ENCODE results near the gene HMCN1.

HMCN1 gene

DNA sequence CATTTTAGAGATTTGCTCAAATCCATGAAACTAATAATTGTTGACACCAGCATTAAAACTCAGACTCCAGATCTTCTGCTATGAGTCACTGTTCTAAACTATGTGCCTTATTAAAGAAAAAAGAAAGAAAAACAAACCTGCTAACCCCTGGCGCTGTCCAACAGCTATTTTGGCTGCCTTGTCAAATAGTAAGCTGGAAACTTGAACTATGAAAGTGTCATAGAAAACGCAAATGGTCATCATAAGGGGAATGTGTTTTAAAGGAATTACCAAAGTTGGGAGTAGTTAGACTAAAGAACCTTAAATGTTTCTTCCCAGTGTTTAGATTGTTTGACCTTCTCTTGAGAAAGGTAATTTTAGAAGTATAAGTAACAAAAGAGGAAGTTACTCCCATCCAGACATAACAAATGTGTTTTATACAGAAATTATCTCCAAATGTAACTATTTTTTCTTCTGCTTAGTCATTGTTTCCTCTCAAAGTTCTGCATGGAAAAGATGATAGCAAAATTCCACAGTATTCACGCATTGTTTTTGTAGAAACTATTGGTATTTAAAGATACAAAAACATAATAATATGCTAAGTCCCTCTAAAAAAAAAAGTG, 368.5 kb downstream of the HMCN1 start:
- no peak for DNase-seq (ENCODE audit: low read depth, low spot score)
- TF ChIP-seq ZNF274 (IDR thresholded peaks at IDR 0.05; ENCODE audit: low read depth, low read length) (no peak), SUZ12 (IDR thresholded peaks at IDR 0.05; ENCODE audit: extremely low read depth, insufficient read depth, insufficient read length) (no peak), YY1 (IDR thresholded peaks at IDR 0.05; ENCODE audit: insufficient read depth, insufficient read length) (no peak)
- H3K9me3 ChIP-seq (ENCODE audit: insufficient read depth, low read length), result no peaks in the 10 kb centered on the region
- H3K4me1 ChIP-seq (ENCODE audit: insufficient read depth, insufficient read length), result no peaks in the 10 kb centered on the region
- no peak overlapping the region for H3K9ac ChIP-seq (ENCODE audit: insufficient read length, low read depth)
- H3K36me3 ChIP-seq (ENCODE audit: insufficient read depth, insufficient read length, low read length), result no peaks in the 10 kb centered on the region
- no peak overlapping the region for H3K4me3 ChIP-seq (ENCODE audit: insufficient read length, low read depth)
- no peaks in the 10 kb centered on the region for H3K27me3 ChIP-seq (ENCODE audit: insufficient read depth, insufficient read length)

GRCh38 chr1:186104459-186104858, 370.3 kb downstream of the HMCN1 start:
- H3K27me3 ChIP-seq (ENCODE audit: insufficient read depth, insufficient read length), result no peaks in the 10 kb centered on the region
- no peaks in the 10 kb centered on the region for H3K36me3 ChIP-seq (ENCODE audit: insufficient read depth, insufficient read length, low read length)
- no peak overlapping the region for H3K4me3 ChIP-seq (ENCODE audit: insufficient read length, low read depth)
- no peak for DNase-seq (ENCODE audit: low read depth, low spot score)
- no peaks in the 10 kb centered on the region for H3K4me1 ChIP-seq (ENCODE audit: insufficient read depth, insufficient read length)
- TF ChIP-seq YY1 (IDR thresholded peaks at IDR 0.05; ENCODE audit: insufficient read depth, insufficient read length) (no peak), SUZ12 (IDR thresholded peaks at IDR 0.05; ENCODE audit: extremely low read depth, insufficient read depth, insufficient read length) (no peak), ZNF274 (IDR thresholded peaks at IDR 0.05; ENCODE audit: low read depth, low read length) (no peak)
- no peaks in the 10 kb centered on the region for H3K9me3 ChIP-seq (ENCODE audit: insufficient read depth, low read length)
- H3K9ac ChIP-seq (ENCODE audit: insufficient read length, low read depth), result no peak overlapping the region

- Histone ChIP-seq H3K4me3 (ENCODE audit: insufficient read length, low read depth) (no peak overlapping the region), H3K9me3 (ENCODE audit: insufficient read depth, low read length) (no peaks in the 10 kb centered on the region), H3K27me3 (ENCODE audit: insufficient read depth, insufficient read length) (no peaks in the 10 kb centered on the region), H3K36me3 (ENCODE audit: insufficient read depth, insufficient read length, low read length) (no peaks in the 10 kb centered on the region), H3K4me1 (ENCODE audit: insufficient read depth, insufficient read length) (no peaks in the 10 kb centered on the region), H3K9ac (ENCODE audit: insufficient read length, low read depth) (no peak overlapping the region)
- DNase-seq (ENCODE audit: low read depth, low spot score), result no peak
- TF ChIP-seq SUZ12 (IDR thresholded peaks at IDR 0.05; ENCODE audit: extremely low read depth, insufficient read depth, insufficient read length), result no peak
- no peak for TF ChIP-seq YY1 (IDR thresholded peaks at IDR 0.05; ENCODE audit: insufficient read depth, insufficient read length)
- TF ChIP-seq ZNF274 (IDR thresholded peaks at IDR 0.05; ENCODE audit: low read depth, low read length), result no peak
Measured at GRCh38 chr1:186112280-186112679, 378.1 kb downstream of the HMCN1 start.

DNA sequence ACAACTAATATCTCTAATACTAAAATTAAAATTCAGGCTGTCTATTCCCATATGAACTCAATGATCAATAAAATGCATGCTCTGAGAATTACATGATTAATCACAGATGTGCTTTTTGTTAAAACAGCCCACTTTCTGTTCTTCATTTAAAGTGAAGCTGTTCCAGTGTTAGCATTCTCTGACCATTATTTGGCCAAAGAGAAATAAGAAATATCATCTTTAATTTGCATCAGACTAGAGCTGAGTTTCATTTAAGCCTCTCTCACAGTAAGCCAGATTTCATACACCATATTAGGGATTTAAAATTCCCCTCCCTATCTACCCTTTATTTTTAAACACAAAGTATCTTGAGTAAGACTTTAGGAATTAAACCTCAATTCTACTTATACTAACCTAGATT, 379.3 kb downstream of the HMCN1 start:
- TF ChIP-seq ZNF274 (IDR thresholded peaks at IDR 0.05; ENCODE audit: low read depth, low read length), result no peak
- TF ChIP-seq SUZ12 (IDR thresholded peaks at IDR 0.05; ENCODE audit: extremely low read depth, insufficient read depth, insufficient read length), result no peak
- TF ChIP-seq YY1 (IDR thresholded peaks at IDR 0.05; ENCODE audit: insufficient read depth, insufficient read length), result no peak
- Histone ChIP-seq H3K36me3 (ENCODE audit: insufficient read depth, insufficient read length, low read length) (no peaks in the 10 kb centered on the region), H3K4me1 (ENCODE audit: insufficient read depth, insufficient read length) (no peaks in the 10 kb centered on the region), H3K9me3 (ENCODE audit: insufficient read depth, low read length) (no peaks in the 10 kb centered on the region), H3K27me3 (ENCODE audit: insufficient read depth, insufficient read length) (no peaks in the 10 kb centered on the region), H3K4me3 (ENCODE audit: insufficient read length, low read depth) (no peak overlapping the region), H3K9ac (ENCODE audit: insufficient read length, low read depth) (no peak overlapping the region)
- DNase-seq (ENCODE audit: low read depth, low spot score), result no peak

DNA sequence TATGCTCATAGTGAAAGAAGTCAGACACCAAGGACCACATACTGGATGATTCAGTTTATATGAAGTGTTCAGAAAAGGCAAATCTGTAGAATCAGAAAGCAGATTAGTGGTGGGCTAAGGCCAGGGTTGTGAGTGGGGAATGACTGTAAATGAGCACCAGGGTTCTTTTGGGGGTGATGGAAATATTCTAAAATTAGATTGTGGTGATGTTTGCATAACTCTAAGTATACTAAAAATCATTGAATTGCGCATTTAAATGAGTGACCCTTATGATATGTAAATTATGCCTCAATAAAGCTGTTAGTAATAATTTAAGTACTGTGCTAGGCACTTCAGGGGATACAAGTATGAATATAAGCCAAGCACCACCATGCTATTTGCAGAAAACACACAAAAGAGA, 384.5 kb downstream of the HMCN1 start:
- Histone ChIP-seq H3K9me3 (ENCODE audit: insufficient read depth, low read length) (no peaks in the 10 kb centered on the region), H3K4me3 (ENCODE audit: insufficient read length, low read depth) (no peak overlapping the region), H3K4me1 (ENCODE audit: insufficient read depth, insufficient read length) (no peaks in the 10 kb centered on the region), H3K27me3 (ENCODE audit: insufficient read depth, insufficient read length) (no peaks in the 10 kb centered on the region), H3K9ac (ENCODE audit: insufficient read length, low read depth) (no peak overlapping the region), H3K36me3 (ENCODE audit: insufficient read depth, insufficient read length, low read length) (no peaks in the 10 kb centered on the region)
- DNase-seq (ENCODE audit: low read depth, low spot score), result no peak
- no peak for TF ChIP-seq YY1 (IDR thresholded peaks at IDR 0.05; ENCODE audit: insufficient read depth, insufficient read length)
- no peak for TF ChIP-seq SUZ12 (IDR thresholded peaks at IDR 0.05; ENCODE audit: extremely low read depth, insufficient read depth, insufficient read length)
- TF ChIP-seq ZNF274 (IDR thresholded peaks at IDR 0.05; ENCODE audit: low read depth, low read length), result no peak

GRCh38 chr1:186122837-186123236, 388.6 kb downstream of the HMCN1 start:
- TF ChIP-seq YY1 (IDR thresholded peaks at IDR 0.05; ENCODE audit: insufficient read depth, insufficient read length) (no peak), ZNF274 (IDR thresholded peaks at IDR 0.05; ENCODE audit: low read depth, low read length) (no peak), SUZ12 (IDR thresholded peaks at IDR 0.05; ENCODE audit: extremely low read depth, insufficient read depth, insufficient read length) (no peak)
- H3K4me3 ChIP-seq (ENCODE audit: insufficient read length, low read depth), result no peak overlapping the region

DNA sequence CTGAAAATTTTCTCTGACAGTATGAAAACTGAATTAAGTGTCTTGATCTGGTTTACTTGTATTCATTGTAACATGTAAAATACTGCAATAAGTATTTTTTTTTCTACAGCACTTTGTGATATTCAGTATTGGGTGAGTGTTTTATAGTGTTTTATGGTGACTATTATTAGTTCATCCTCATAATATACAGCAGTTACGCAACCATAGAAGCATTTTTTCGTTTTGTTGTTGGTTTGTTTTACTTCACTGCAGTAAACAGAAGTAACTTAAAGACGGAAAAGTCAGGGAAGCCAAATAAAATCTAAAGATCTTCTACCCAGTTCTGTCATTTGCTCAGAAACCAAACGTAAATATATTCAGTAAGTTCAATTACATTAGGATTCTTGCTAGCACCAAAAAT, 390.8 kb downstream of the HMCN1 start:
- TF ChIP-seq YY1 (IDR thresholded peaks at IDR 0.05; ENCODE audit: insufficient read depth, insufficient read length), result no peak
- TF ChIP-seq ZNF274 (IDR thresholded peaks at IDR 0.05; ENCODE audit: low read depth, low read length), result no peak
- no peak for TF ChIP-seq SUZ12 (IDR thresholded peaks at IDR 0.05; ENCODE audit: extremely low read depth, insufficient read depth, insufficient read length)
- Histone ChIP-seq H3K9me3 (ENCODE audit: insufficient read depth, low read length) (no peaks in the 10 kb centered on the region), H3K4me1 (ENCODE audit: insufficient read depth, insufficient read length) (no peaks in the 10 kb centered on the region), H3K9ac (ENCODE audit: insufficient read length, low read depth) (no peak overlapping the region), H3K36me3 (ENCODE audit: insufficient read depth, insufficient read length, low read length) (no peaks in the 10 kb centered on the region), H3K4me3 (ENCODE audit: insufficient read length, low read depth) (no peak overlapping the region), H3K27me3 (ENCODE audit: insufficient read depth, insufficient read length) (no peaks in the 10 kb centered on the region)
- DNase-seq (ENCODE audit: low read depth, low spot score), result no peak

More at GRCh38 chr1:186122837-186123236, 388.6 kb downstream of the HMCN1 start:
- Histone ChIP-seq H3K9me3 (ENCODE audit: insufficient read depth, low read length) (no peaks in the 10 kb centered on the region), H3K9ac (ENCODE audit: insufficient read length, low read depth) (no peak overlapping the region), H3K36me3 (ENCODE audit: insufficient read depth, insufficient read length, low read length) (no peaks in the 10 kb centered on the region), H3K27me3 (ENCODE audit: insufficient read depth, insufficient read length) (no peaks in the 10 kb centered on the region), H3K4me1 (ENCODE audit: insufficient read depth, insufficient read length) (no peaks in the 10 kb centered on the region)
- no peak for DNase-seq (ENCODE audit: low read depth, low spot score)

Measured in NT2/D1 (cell line).